Adrenal gland (tissue), 12 donors: ENCODE results near the gene WBP1L. TPM values are rescaled to one million over a fixed set of nuclear protein-coding genes. Genes with fewer than 3 reads are reported as not detected.
A peak's percentile ranks its signal among the peaks of the same experiment; 100 is the strongest.
"Not testable (repeated sequence)": the region's sequence is repeated elsewhere in the genome, so short reads cannot be mapped to it uniquely, and the experiment has no call there.

Source experiments
- DNase-seq, 7 donors: peaks; one replicate each; pipeline ENCODE4 v3.0.0-alpha.2; 2019 to 2020
- H3K27ac ChIP-seq, 5 donors: fragments of 200-600 bp; sonication (generic) in 4 of 5; 1 replicate in 3 of 5; 2 replicates in 2 of 5; pipeline versions ENCODE4 v1.5.1 to v1.8.0; 2016 to 2020; ENCODE audit warnings: mild to moderate bottlenecking in 1 of 5
- H3K27me3 ChIP-seq: fragments of 200-600 bp; 2 replicates; pipeline ENCODE4 v1.8.0; 2021
- H3K36me3 ChIP-seq, 2 donors: fragments of 200-600 bp; replicated peaks in 1 of 2; 1 replicate in 1 of 2; 2 replicates in 1 of 2; pipeline versions ENCODE4 v1.5.1 to v1.8.0; 2018 to 2022
- H3K4me1 ChIP-seq, 2 donors: fragments of 200-600 bp; replicated peaks in 1 of 2; 1 replicate in 1 of 2; 2 replicates in 1 of 2; pipeline versions ENCODE4 v1.5.1 to v1.8.0; 2018 to 2021
- H3K4me3 ChIP-seq, 4 donors: fragments of 200-600 bp; sonication (generic) in 3 of 4; one replicate each; pipeline ENCODE4 v1.5.1; 2016 to 2018
- H3K9me3 ChIP-seq, 3 donors: fragments of 200-600 bp; sonication (generic) in 1 of 3; replicated peaks in 1 of 3; 1 replicate in 2 of 3; 2 replicates in 1 of 3; pipeline versions ENCODE4 v1.5.1 to v1.8.0; 2016 to 2021
- POLR2A ChIP-seq, 2 donors: fragments of 450-650 bp; IDR thresholded peaks; one replicate each; pipeline ENCODE4 v1.6.1; 2017; ENCODE audit warnings: antibody characterized with exemption in 2 of 2, mild to moderate bottlenecking in 2 of 2, moderate library complexity in 1 of 2
- WGBS, 4 donors: extraction: QIAGEN DNeasy Blood & Tissue Kit in 2 of 4; methylation state at CpG; one replicate each; pipeline versions ENCODE4 v1.1.5 to v1.1.7; 2013 to 2017; 5-methylcytosine and 5-hydroxymethylcytosine counted together
- intact Hi-C, 2 donors: fragments of 100-400 bp; cut with DNase I; formaldehyde crosslinking; loops; one replicate each; pipeline versions ENCODE4 v1.14.1 to v1.15.0; 2022 to 2023
- polyA plus RNA-seq, 3 donors: library from polyadenylated mRNA; stranded (reverse); fragments of 200-250 nt in 2 of 3; fragments of 350-450 nt in 1 of 3; fragmentation: Illumina TruSeq in 1 of 3; extraction: RNeasy Lipid Tissue Mini Kit (QIAGEN cat#74804) in 1 of 3; gene quantifications; one replicate each; pipeline ENCODE4 v1.2.3, GENCODE V29; 2013 to 2014
- total RNA-seq, 9 donors: library from RNA; depleted of rRNA in 4 of 9; stranded (reverse); fragments of >200 nt in 4 of 9; fragments of 120-200 nt in 1 of 9; fragmentation: NEBNext Ultra II Directional in 1 of 9; extraction: Animal tissue kit (Norgen Biotek cat#: 25700) in 1 of 9; gene quantifications; one replicate each; pipeline versions ENCODE4 v1.1.0 to v1.2.4, GENCODE V29; 2013 to 2023
- TF ChIP-seq, protein P1 (sequence below), 6 experiments: fragments of 450-650 bp in 4 of 6; fragments of 200-600 bp in 2 of 6; sonication (generic) in 1 of 6; IDR thresholded peaks; 1 replicate in 5 of 6; 2 replicates in 1 of 6; pipeline versions ENCODE4 v1.5.1 to v1.8.0; 2016 to 2021; ENCODE audit warnings: antibody characterized with exemption in 6 of 6, mild to moderate bottlenecking in 2 of 6, moderate library complexity in 1 of 6
- donor health status: healthy with polysubstance abuse.
- donor health status: Bipolar disorder and iron deficiency.
- donor health status: DM: yes; HTN: yes; CAD: no.
- donor health status: DM: no; HTN: no; CAD: no.
- donor health status: DM: no; HTN: no; CAD: no.
- donor health status: DM: yes; HTN: yes; CAD: no.

WBP1L gene
- total and polyA plus RNA-seq, 12 donors = 38.5 to 231 (median 107) TPM

DNA sequence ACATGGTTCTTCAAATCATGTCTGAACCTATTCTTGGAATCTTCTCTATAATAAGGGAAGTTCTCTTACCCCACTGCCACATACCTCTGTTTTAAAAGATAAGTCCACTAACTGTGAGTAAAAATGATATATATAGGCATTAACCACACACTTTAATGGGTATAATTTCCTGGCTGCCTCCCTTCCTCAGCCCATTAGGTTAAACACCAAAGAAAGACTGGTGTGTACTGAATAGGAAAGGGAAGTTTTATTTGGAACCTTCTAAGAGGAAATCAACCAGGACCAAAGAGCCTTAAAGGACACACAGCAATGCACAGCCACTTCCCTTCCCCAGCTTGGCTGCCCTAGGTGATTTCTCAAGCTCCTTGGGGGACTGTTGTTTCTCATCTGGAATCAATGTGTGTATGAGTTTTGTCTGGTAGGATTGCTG is 5.0 kb upstream of the WBP1L start:
- H3K27ac ChIP-seq = peak overlapping the region in 1 of 5 donors; percentile 41

GRCh38 chr10:102740229-102740628 is 3.5 kb upstream of the WBP1L start:
- H3K27ac ChIP-seq = no peak overlapping the region
- 85 to 92% (median 86%) methylated on average over 2 of the region's 2 CpGs for WGBS, 4 donors
- H3K9me3 ChIP-seq = no peaks in the 10 kb centered on the region
- no peaks in the 10 kb centered on the region for H3K36me3 ChIP-seq
- peaks cover 0 to 9% of the 10 kb centered on the region in 2 donors for H3K4me1 ChIP-seq
- H3K4me3 ChIP-seq = no peak overlapping the region
- no peak for TF ChIP-seq POLR2A (IDR thresholded peaks at IDR 0.05)
- TF ChIP-seq, protein P1, sequence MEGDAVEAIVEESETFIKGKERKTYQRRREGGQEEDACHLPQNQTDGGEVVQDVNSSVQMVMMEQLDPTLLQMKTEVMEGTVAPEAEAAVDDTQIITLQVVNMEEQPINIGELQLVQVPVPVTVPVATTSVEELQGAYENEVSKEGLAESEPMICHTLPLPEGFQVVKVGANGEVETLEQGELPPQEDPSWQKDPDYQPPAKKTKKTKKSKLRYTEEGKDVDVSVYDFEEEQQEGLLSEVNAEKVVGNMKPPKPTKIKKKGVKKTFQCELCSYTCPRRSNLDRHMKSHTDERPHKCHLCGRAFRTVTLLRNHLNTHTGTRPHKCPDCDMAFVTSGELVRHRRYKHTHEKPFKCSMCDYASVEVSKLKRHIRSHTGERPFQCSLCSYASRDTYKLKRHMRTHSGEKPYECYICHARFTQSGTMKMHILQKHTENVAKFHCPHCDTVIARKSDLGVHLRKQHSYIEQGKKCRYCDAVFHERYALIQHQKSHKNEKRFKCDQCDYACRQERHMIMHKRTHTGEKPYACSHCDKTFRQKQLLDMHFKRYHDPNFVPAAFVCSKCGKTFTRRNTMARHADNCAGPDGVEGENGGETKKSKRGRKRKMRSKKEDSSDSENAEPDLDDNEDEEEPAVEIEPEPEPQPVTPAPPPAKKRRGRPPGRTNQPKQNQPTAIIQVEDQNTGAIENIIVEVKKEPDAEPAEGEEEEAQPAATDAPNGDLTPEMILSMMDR (IDR thresholded peaks at IDR 0.05) = no peak
- no peaks in the 10 kb centered on the region for H3K27me3 ChIP-seq
- intact Hi-C loops = no loop called here
- DNase-seq = no peak

More for the DNA sequence above, 5.0 kb upstream of the WBP1L start:
- Histone ChIP-seq H3K4me1 (peaks cover 0 to 3% of the 10 kb centered on the region in 2 donors), H3K9me3 (no peaks in the 10 kb centered on the region), H3K4me3 (no peak overlapping the region), H3K27me3 (no peaks in the 10 kb centered on the region), H3K36me3 (no peaks in the 10 kb centered on the region)
- no peak for DNase-seq
- TF ChIP-seq, protein P1 (IDR thresholded peaks at IDR 0.05) = no peak
- TF ChIP-seq POLR2A (IDR thresholded peaks at IDR 0.05) = no peak
- intact Hi-C loops = loop anchor here (10.0 kb wide), 1 partner anchor 86 kb away; no protein-coding TSS in a partner anchor

- no peak overlapping the region for H3K4me3 ChIP-seq
- no peak for DNase-seq
- H3K27ac ChIP-seq = no peak overlapping the region
- H3K4me1 ChIP-seq = peaks cover 0 to 23% of the 10 kb centered on the region in 2 donors
- TF ChIP-seq POLR2A (IDR thresholded peaks at IDR 0.05) = no peak
- TF ChIP-seq, protein P1 (IDR thresholded peaks at IDR 0.05) = no peak
- H3K9me3 ChIP-seq = no peaks in the 10 kb centered on the region
- intact Hi-C loops = no loop called here
- H3K36me3 ChIP-seq = no peaks in the 10 kb centered on the region
- WGBS, 4 donors = 66 to 86% (median 76%) methylated on average over 2 of the region's 2 CpGs
- H3K27me3 ChIP-seq = no peaks in the 10 kb centered on the region
These were observed 2.0 kb upstream of the WBP1L start for GRCh38 chr10:102741726-102742237.

DNA sequence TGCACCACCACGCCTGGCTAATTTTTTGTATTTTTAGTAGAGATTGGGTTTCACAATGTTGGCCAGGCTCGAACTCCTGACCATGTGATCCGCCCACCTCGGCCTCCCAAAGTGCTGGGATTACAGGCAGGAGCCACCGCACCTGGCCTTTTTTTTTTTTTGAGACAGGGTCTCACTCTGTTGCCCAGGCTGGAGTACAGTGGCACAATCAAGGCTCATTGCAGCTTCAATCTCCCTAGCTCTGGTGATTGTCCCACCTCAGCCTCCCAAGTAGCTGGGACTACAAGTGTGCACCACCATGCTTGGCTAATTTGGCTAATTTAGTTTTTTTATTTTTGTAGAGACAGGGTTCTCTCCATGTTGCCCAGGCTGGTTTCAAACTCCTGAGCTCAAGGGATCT is 1.4 kb upstream of the WBP1L start:
- H3K4me3 ChIP-seq, H3K9me3 ChIP-seq, H3K27ac ChIP-seq, H3K36me3 ChIP-seq, intact Hi-C loops, H3K27me3 ChIP-seq, DNase-seq: not testable (repeated sequence)
- H3K4me1 ChIP-seq = peaks cover 0 to 29% of the 10 kb centered on the region in 2 donors
- WGBS, 4 donors = 77 to 94% (median 90%) methylated on average over 5 of the region's 5 CpGs

DNA sequence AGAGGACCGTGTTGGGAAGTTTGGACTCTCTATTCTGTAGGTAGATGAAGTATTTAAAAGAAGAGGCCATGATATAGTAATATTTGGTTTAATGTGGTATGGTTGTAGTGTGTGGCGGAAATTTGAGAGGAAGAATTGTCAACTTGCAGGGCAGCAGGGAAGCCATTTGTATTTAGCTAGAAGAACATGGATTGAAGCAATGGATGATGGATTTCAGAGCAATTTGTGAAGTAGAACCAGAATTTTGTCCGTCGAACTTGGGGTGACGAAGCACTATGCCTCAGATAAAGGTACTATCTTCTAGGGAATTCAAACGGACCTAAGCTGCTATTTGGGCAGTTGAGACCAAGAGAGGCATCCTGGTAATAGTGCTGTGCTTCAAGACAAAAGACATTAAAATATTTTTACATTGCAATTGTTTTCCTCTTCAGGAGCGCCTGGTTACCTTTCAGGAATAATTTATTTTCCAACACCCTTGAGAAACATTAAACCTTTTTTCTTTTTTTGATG is 615 bp upstream of the WBP1L start:
- H3K4me3 ChIP-seq = peak overlapping the region in 1 of 4 donors; percentile 47
- H3K4me1 ChIP-seq = peaks cover 0 to 32% of the 10 kb centered on the region in 2 donors
- H3K9me3 ChIP-seq = no peaks in the 10 kb centered on the region
- H3K27ac ChIP-seq = peak overlapping the region in 1 of 5 donors; percentile 19
- H3K27me3 ChIP-seq = no peaks in the 10 kb centered on the region
- WGBS, 4 donors = 29 to 34% (median 32%) methylated on average over 7 of the region's 7 CpGs
- intact Hi-C loops = no loop called here
- TF ChIP-seq POLR2A (IDR thresholded peaks at IDR 0.05) = no peak
- H3K36me3 ChIP-seq = no peaks in the 10 kb centered on the region
- DNase-seq = no peak
